ENCODE measurements around the gene ATXN7L2.

DNA sequence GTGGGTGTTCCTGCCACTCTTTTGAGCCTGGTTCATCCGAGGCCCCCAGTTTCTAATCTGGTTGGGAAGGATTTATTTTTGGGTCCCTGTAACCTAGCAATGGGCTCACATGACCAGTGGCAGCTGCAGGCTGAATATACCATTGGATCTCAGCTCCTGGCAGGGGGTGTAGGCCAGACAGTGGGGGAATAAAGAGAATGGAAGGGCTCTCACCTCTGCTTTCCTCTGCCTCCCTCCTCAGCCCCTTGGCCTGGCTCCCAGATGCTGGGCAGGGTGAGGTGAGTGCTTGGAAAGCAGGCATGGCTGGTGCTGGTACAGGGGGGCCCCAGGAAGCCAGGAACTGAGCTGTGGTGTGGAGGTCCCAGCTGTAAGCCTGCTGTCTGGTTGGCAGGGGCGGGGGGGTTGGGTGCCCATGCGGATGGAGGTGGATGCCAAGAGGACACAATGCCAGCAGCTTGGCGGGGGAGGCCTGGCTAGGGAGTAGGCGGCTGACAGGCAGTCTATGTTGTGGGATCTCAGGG lies 52.3 kb downstream of the ATXN7L2 start:
- TF ChIP-seq, protein P1, sequence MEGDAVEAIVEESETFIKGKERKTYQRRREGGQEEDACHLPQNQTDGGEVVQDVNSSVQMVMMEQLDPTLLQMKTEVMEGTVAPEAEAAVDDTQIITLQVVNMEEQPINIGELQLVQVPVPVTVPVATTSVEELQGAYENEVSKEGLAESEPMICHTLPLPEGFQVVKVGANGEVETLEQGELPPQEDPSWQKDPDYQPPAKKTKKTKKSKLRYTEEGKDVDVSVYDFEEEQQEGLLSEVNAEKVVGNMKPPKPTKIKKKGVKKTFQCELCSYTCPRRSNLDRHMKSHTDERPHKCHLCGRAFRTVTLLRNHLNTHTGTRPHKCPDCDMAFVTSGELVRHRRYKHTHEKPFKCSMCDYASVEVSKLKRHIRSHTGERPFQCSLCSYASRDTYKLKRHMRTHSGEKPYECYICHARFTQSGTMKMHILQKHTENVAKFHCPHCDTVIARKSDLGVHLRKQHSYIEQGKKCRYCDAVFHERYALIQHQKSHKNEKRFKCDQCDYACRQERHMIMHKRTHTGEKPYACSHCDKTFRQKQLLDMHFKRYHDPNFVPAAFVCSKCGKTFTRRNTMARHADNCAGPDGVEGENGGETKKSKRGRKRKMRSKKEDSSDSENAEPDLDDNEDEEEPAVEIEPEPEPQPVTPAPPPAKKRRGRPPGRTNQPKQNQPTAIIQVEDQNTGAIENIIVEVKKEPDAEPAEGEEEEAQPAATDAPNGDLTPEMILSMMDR (IDR thresholded peaks at IDR 0.05; ENCODE audit: low read depth, low read length, poor library complexity, severe bottlenecking), result no peak
- TF ChIP-seq EZH2phosphoT487 (IDR thresholded peaks at IDR 0.05; ENCODE audit: borderline replicate concordance, low read length), result no peak

Measured in DOHH2 (cell line).